ENCODE measurements around the gene YIPF5.

YIPF5 gene

GRCh38 chr5:144183254-144183889, 12.9 kb upstream of the YIPF5 start:
- FAIRE-seq = no peak
- no peak for DNase-seq (ENCODE audit: insufficient read length, low spot score)

GRCh38 chr5:144179226-144179625, 8.8 kb upstream of the YIPF5 start:
- FAIRE-seq (no peak), DNase-seq (ENCODE audit: insufficient read length, low spot score) (no peak)

DNA sequence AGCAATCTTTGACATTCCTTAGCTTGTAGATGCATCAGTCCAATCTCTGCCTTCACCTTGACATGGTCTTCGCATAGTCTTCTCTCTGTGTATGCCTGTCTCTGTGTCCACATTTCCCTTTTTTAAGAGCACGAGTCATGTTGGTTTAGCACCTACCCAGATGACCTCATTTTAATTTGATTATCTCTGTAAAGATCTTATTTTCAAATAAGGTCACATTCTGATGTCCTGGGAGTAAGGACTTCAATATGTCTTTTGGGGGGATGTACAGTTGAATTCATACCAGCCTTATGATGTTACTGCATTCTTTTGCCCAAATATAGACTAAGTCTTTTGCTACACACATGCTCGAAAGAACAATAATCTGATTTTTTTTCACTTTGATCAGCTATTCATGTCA, 7.1 kb upstream of the YIPF5 start:
- DNase-seq (ENCODE audit: insufficient read length, low spot score) = no peak
- FAIRE-seq = no peak

DNA sequence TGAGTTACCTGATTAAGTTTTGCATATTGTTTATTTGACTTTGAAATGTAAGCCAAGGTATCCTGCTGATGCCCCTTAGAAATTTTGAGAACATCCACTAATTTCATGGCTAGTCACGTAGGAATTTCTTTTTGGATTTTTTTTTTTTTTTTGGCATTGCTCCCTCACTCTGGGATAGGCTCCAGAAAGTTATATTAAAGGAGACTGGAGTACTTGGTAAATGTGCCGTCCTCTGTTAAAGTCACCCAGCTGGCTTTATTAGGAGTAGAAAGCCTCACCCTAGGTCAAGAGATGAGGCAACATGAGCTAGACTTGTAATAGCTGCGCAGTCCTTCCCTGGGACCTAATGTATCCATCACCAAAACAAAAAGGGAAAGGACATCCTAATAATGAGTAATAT, 3.3 kb upstream of the YIPF5 start:
- DNase-seq (ENCODE audit: insufficient read length, low spot score) (no peak), FAIRE-seq (no peak)

DNA sequence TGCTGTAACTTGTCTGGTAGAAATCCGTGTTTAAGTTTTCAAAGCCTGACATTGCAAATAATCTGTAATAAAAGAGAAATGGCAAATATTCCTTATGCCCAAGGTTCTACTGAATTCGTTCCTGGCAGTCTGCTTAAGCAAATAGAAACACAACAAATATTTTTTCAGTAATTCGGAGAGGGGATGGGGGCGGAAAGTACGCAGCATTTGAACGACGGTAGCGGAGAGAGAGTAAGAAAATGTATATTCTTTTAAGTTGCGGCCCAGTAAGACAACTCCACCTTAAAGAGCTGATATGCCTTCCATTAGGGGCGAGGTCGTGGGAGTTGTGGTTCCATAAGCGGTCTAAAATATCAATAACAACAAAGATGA, 569 bp downstream of the YIPF5 start:
- DNase-seq (ENCODE audit: insufficient read length, low spot score) (no peak), FAIRE-seq (no peak)

GRCh38 chr5:144167998-144168397, 2.5 kb downstream of the YIPF5 start:
- FAIRE-seq (no peak), DNase-seq (ENCODE audit: insufficient read length, low spot score) (no peak)

DNA sequence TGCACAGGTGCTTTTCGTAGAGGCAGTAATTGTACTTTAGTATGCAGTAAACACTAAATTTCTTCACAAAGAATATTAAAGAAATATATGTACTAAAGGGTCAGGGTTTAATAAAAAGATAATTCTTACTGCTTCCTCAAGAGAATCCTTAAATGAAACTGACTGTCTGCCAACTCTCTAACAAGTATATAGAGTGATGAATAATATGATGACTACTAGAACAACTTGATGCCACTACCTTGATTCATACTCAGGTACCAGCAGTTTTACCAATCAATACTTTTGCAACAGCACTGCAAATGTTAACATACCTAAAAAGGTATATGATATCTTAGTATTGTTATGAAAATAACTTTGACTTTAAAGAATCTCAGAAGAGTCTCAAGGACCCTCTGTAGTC, 3.8 kb downstream of the YIPF5 start:
- DNase-seq (ENCODE audit: insufficient read length, low spot score) (no peak), FAIRE-seq (no peak)

GRCh38 chr5:144162686-144163085, 7.8 kb downstream of the YIPF5 start:
- DNase-seq (ENCODE audit: insufficient read length, low spot score) (no peak), FAIRE-seq (no peak)

DNA sequence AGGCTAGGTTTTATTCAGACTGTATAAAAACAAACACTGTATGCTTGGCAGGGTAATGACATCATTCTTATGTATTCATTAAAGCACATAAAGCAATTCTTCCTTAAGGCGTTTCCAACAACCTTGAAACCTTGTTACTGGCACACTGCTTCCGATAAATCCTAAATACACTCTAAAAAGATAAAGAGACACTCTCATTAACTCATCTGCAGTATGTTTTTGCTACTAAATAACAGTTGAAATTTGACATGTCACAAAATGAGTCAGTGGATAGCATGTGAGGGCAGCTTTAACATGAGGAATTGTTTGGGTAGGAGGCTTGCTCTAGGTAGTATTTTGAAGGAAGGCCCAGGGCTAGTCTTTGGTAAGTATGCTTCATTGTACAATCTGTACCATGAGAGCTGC, 13.7 kb downstream of the YIPF5 start:
- DNase-seq (ENCODE audit: insufficient read length, low spot score) = no peak
- no peak for FAIRE-seq

- FAIRE-seq (no peak), DNase-seq (ENCODE audit: insufficient read length, low spot score) (no peak)
Measured at GRCh38 chr5:144151026-144151425, 19.4 kb downstream of the YIPF5 start.

GRCh38 chr5:144144956-144145751, 25.3 kb downstream of the YIPF5 start:
- DNase-seq (ENCODE audit: insufficient read length, low spot score) (no peak), FAIRE-seq (no peak)

DNA sequence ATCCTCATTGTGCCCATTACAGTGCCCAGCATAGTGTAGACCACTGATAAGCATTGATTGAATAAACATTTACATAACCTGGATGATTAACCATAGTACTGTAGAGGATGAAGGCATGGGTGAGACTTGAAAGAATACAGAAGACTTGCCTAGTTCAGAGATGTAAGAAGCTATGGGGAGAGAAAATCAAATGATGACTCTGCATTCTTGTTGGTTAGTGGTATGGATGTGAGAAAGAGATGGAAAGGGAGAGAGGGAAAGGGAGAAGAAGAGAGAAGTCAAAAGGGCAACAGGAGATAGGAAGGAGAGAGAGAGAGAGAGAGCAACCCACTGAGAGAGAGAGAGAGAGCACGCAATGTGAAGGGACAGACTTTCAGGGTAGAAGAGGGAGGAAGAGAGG, 26.8 kb downstream of the YIPF5 start:
- FAIRE-seq = no peak
- no peak for DNase-seq (ENCODE audit: insufficient read length, low spot score)

- no peak for FAIRE-seq
Measured at GRCh38 chr5:144142824-144143162, 27.7 kb downstream of the YIPF5 start.

DNA sequence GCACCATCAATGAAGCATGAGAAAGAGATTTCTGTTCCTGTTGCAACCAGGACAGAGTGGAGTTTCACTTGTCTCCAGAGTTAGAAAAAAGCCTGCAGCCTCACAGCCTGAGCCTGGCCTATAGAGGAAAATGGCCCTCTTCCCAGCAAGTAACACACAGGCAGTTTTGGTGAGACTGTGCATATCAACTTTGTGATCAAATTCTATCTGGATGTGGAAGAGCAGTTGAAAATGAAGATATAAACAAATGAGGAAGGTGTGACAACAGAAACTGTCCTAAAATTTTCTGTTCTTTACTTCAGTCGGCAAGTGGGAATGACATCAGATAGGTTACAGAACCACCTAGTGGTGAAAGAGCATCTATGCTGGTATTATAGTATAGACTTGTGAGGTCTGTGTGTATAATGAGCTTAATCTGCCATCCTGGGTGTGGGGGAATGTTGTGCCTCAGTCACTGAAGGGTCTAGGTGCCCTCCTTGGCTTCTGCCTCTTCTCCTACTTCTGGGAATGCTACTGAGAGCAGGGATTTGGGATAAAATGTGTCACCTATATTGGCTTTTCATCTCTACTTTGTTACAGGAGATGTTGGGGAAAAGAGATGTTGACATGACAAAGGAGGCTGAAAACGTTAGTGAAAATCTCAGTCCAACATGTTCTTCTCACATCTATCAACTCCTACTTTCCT, 28.2 kb downstream of the YIPF5 start:
- peak; percentile 2 for DNase-seq (ENCODE audit: insufficient read length, low spot score)
- peak; percentile 51 for FAIRE-seq

More at GRCh38 chr5:144142824-144143162, 27.7 kb downstream of the YIPF5 start:
- DNase-seq (ENCODE audit: insufficient read length, low spot score) = no peak

GRCh38 chr5:144141585-144141984, 28.9 kb downstream of the YIPF5 start:
- no peak for DNase-seq (ENCODE audit: insufficient read length, low spot score)
- FAIRE-seq = no peak

- no peak for FAIRE-seq
- DNase-seq (ENCODE audit: insufficient read length, low spot score) = no peak
Measured at GRCh38 chr5:144139586-144139985, 30.9 kb downstream of the YIPF5 start.

GRCh38 chr5:144135113-144135762, 35.2 kb downstream of the YIPF5 start:
- no peak for DNase-seq (ENCODE audit: insufficient read length, low spot score)
- no peak for FAIRE-seq

- DNase-seq (ENCODE audit: insufficient read length, low spot score) = no peak
Measured at GRCh38 chr5:144134194-144134826, 36.1 kb downstream of the YIPF5 start.

GRCh38 chr5:144133050-144133633, 37.3 kb downstream of the YIPF5 start:
- no peak for DNase-seq (ENCODE audit: insufficient read length, low spot score)
- FAIRE-seq = no peak

More at GRCh38 chr5:144134194-144134826, 36.1 kb downstream of the YIPF5 start:
- no peak for FAIRE-seq

DNA sequence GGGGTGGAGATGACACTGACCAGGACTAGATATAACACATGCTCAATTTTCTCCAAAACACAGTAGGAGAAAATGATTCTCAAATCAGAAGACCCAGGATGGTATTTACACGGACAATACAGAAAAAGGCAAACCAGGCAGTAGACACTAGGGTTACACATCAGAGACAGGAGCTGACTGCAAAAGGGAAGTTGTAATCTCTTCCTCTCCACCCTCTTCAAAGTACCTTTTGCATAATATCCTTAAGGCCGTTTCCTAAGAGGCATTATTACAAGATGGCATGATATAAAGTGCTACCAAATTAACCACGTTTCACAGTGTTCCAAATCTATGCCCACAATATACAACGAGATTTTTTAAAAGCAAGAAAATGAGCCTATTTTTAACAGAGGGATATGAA, 39.2 kb downstream of the YIPF5 start:
- FAIRE-seq (no peak), DNase-seq (ENCODE audit: insufficient read length, low spot score) (no peak)

DNA sequence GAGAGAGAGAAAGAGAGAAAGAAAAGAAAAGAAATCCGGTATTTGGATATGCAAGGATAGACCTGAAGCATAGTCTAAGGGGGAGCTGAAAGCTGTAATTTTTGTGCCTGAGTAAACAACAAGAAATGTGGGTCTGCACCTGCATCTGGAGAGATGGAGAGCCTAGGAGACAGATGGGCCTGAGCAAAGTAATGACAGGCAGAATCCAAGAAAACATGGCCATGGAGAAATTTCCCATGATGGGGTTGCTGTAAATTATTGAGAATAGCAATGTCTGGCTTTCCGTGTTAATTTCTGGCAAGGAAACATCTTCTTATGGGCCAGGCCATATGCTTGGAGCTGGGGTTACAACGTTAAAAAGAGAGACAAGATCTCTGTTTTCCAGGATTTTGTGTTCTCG, 40.2 kb downstream of the YIPF5 start:
- no peak for DNase-seq (ENCODE audit: insufficient read length, low spot score)
- FAIRE-seq = no peak

Data from GM19239 (cell line).